ENCODE results near the gene KRT20. TPM values are rescaled to one million over a fixed set of nuclear protein-coding genes. Genes with fewer than 3 reads are reported as not detected.

KRT20 gene
- total and polyA plus RNA-seq, 9 of the 15 experiments (the other 6 are each of a cell fraction or from before 2014, with no cell fraction given): 0.44 TPM; not detected in 8

DNA sequence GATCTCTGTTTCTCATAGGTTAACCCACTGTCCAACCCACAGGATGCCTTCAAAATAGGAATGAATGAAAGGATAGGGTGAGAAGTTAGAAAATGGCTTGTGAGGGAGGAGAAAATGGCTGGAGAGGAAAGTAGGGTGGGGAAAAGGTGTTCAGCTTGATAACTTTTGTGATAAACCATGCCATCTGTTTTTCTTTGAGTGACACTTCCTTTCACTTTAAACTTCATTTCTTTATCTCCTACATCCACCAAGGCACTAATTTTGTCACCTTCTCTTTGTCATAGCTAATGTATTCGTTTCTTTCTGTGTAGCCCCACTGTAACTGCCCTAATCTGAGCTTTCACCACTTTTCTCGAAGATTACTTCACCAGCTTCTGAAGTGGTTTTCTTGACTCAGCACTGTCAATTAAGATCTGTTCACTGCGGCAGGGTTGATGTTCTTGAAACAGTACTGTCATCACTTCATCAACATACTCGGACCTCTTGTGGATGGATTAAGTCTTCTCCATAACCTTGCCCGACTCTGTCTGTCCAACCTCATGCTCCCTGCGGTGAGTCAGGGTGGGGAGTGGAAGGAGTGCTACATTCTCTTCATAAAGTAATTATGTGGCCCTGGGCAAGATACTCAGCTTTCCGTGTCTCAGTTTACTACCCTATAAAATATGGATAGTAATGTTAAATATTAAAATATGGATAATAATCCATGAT lies 57.1 kb downstream of the KRT20 start (continued):
- TF ChIP-seq RCOR1 (IDR thresholded peaks at IDR 0.05; ENCODE audit: borderline replicate concordance in 1 of 2, low read depth in 2 of 2, low read length in 2 of 2) (peak in 1 of 2 experiments; percentile 97; a peak in 3 of 4 replicates), NRF1 (conservative IDR thresholded peaks at IDR 0.05 in 1 of 2, IDR thresholded peaks at IDR 0.05 in 1 of 2) (peak; percentile 37 to 39; a peak in 2 of 4 replicates), NR3C1 (CRISPR knock-in tag; IDR thresholded peaks at IDR 0.05) (no peak), EHMT2 (IDR thresholded peaks at IDR 0.05) (peak; percentile 96), MAZ (CRISPR knock-in tag; conservative IDR thresholded peaks at IDR 0.05 in 1 of 2, IDR thresholded peaks at IDR 0.05 in 1 of 2) (peak in 1 of 2 experiments; percentile 79; a peak in 1 of 4 replicates), BDP1 (IDR thresholded peaks at IDR 0.05; ENCODE audit: insufficient read depth, insufficient read length) (no peak), NFE2 (IDR thresholded peaks at IDR 0.05; ENCODE audit: low read depth) (peak; percentile 88), EP400 (IDR thresholded peaks at IDR 0.05) (peak; percentile 78), MAFF (IDR thresholded peaks at IDR 0.05; ENCODE audit: low read length) (peak; percentile 81), CBFA2T3 (IDR thresholded peaks at IDR 0.05) (peak; percentile 99), U2AF2 (optimal IDR thresholded peaks at IDR 0.05; ENCODE audit: low read depth, low read length) (no peak), ZKSCAN8 (CRISPR knock-in tag; IDR thresholded peaks at IDR 0.05) (peak; percentile 74; the same call in 1 of the 2 replicates), PRMT5 (CRISPR knock-in tag; IDR thresholded peaks at IDR 0.05) (no peak), ZNF431 (CRISPR knock-in tag; IDR thresholded peaks at IDR 0.05) (no peak), SP1 (CRISPR knock-in tag; IDR thresholded peaks at IDR 0.05) (peak; percentile 60; the same call in 1 of the 2 replicates), GABPB2 (CRISPR knock-in tag; conservative IDR thresholded peaks at IDR 0.05) (no peak), ZNF263 (CRISPR knock-in tag; IDR thresholded peaks at IDR 0.05; ENCODE audit: borderline replicate concordance) (no peak), MYC (IDR thresholded peaks at IDR 0.05; ENCODE audit: low read depth, low read length) (peak; percentile 46; the same call in 1 of the 2 replicates), MYC (CRISPR knock-in tag; IDR thresholded peaks at IDR 0.05; ENCODE audit: borderline replicate concordance, low read depth) (no peak), GATA2 (CRISPR knock-in tag; IDR thresholded peaks at IDR 0.05) (peak; percentile 80), XRCC4 (IDR thresholded peaks at IDR 0.05; ENCODE audit: extremely low read depth, insufficient read depth, insufficient read length) (no peak)
- TF ChIP-seq, protein P1, sequence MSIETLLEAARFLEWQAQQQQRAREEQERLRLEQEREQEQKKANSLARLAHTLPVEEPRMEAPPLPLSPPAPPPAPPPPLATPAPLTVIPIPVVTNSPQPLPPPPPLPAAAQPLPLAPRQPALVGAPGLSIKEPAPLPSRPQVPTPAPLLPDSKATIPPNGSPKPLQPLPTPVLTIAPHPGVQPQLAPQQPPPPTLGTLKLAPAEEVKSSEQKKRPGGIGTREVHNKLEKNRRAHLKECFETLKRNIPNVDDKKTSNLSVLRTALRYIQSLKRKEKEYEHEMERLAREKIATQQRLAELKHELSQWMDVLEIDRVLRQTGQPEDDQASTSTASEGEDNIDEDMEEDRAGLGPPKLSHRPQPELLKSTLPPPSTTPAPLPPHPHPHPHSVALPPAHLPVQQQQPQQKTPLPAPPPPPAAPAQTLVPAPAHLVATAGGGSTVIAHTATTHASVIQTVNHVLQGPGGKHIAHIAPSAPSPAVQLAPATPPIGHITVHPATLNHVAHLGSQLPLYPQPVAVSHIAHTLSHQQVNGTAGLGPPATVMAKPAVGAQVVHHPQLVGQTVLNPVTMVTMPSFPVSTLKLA (conservative IDR thresholded peaks at IDR 0.05): peak; percentile 54 to 82; a peak in 3 of 4 replicates
- TF ChIP-seq, protein P2, sequence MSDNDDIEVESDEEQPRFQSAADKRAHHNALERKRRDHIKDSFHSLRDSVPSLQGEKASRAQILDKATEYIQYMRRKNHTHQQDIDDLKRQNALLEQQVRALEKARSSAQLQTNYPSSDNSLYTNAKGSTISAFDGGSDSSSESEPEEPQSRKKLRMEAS (CRISPR knock-in tag; IDR thresholded peaks at IDR 0.05): peak; percentile 31; the same call in 1 of the 2 replicates
- TF ChIP-seq, protein P3, sequence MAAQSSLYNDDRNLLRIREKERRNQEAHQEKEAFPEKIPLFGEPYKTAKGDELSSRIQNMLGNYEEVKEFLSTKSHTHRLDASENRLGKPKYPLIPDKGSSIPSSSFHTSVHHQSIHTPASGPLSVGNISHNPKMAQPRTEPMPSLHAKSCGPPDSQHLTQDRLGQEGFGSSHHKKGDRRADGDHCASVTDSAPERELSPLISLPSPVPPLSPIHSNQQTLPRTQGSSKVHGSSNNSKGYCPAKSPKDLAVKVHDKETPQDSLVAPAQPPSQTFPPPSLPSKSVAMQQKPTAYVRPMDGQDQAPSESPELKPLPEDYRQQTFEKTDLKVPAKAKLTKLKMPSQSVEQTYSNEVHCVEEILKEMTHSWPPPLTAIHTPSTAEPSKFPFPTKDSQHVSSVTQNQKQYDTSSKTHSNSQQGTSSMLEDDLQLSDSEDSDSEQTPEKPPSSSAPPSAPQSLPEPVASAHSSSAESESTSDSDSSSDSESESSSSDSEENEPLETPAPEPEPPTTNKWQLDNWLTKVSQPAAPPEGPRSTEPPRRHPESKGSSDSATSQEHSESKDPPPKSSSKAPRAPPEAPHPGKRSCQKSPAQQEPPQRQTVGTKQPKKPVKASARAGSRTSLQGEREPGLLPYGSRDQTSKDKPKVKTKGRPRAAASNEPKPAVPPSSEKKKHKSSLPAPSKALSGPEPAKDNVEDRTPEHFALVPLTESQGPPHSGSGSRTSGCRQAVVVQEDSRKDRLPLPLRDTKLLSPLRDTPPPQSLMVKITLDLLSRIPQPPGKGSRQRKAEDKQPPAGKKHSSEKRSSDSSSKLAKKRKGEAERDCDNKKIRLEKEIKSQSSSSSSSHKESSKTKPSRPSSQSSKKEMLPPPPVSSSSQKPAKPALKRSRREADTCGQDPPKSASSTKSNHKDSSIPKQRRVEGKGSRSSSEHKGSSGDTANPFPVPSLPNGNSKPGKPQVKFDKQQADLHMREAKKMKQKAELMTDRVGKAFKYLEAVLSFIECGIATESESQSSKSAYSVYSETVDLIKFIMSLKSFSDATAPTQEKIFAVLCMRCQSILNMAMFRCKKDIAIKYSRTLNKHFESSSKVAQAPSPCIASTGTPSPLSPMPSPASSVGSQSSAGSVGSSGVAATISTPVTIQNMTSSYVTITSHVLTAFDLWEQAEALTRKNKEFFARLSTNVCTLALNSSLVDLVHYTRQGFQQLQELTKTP (IDR thresholded peaks at IDR 0.05; ENCODE audit: low read depth in 1 of 2, partially characterized antibody in 2 of 2): peak; percentile 69 to 90
